Hair follicular keratinocyte (primary cell): ENCODE results near the gene BIN2. TPM values are rescaled to one million over a fixed set of nuclear protein-coding genes. Genes with fewer than 3 reads are reported as not detected.

Source experiments
- total RNA-seq: library from RNA; depleted of rRNA; stranded (reverse); fragments of >200 nt; gene quantifications from 2 replicates; pipeline ENCODE4 v1.2.3, GENCODE V29; 2015

The BIN2 gene
- total RNA-seq: not detected in 2 replicates

GRCh38 chr12:51323966-51324895, at the start of gene BIN2:
Gene BIN2, minus strand, starts transcription at chr12:51324174. Its CDS starts 72 bp downstream, at chr12:51324102.

GRCh38 chr12:51346581-51346980, 22.6 kb upstream of the BIN2 start, which contains the start of gene CELA1:
Gene CELA1, minus strand, starts transcription at chr12:51346679. Its CDS starts 41 bp downstream, at chr12:51346638.

GRCh38 chr12:51270067-51270950, 53.7 kb downstream of the BIN2 start, which contains the start of gene SMAGP:
Gene SMAGP, minus strand, starts transcription at chr12:51270415. Its CDS starts 1,137 bp downstream, at chr12:51269278.

GRCh38 chr12:51238510-51239334, 85.3 kb downstream of the BIN2 start, which contains the start of gene DAZAP2:
Gene DAZAP2, plus strand, starts transcription at chr12:51238826. Its CDS starts 82 bp downstream, at chr12:51238908.

Other genes starting within 250 kb of the BIN2 start
- gene CSRNP2, start 240.6 kb downstream of the BIN2 start, total RNA-seq: 14.9 and 19.0 TPM in 2 replicates
- 8.7 and 8.9 TPM in 2 replicates for gene TFCP2, start 151.0 kb downstream of the BIN2 start, total RNA-seq
- 0.57 and 1.2 TPM in 2 replicates for gene POU6F1, start 106.1 kb downstream of the BIN2 start, total RNA-seq
- gene DAZAP2, start 85.3 kb downstream of the BIN2 start, total RNA-seq: 157 and 166 TPM in 2 replicates
- gene SMAGP, start 53.8 kb downstream of the BIN2 start, total RNA-seq: 21.9 and 23.0 TPM in 2 replicates
- gene CELA1, start 22.5 kb upstream of the BIN2 start, total RNA-seq: not detected in 2 replicates
- 47.2 and 72.2 TPM in 2 replicates for gene GALNT6, start 67.2 kb upstream of the BIN2 start, total RNA-seq
- gene SLC4A8, start 100.7 kb upstream of the BIN2 start, total RNA-seq: 0.30 and 0.70 TPM in 2 replicates